NT2/D1 (cell line): ENCODE measurements around the gene ENGASE.

Source experiments
- SUZ12 ChIP-seq: IDR thresholded peaks from 2 replicates; pipeline ENCODE4 v1.6.1; 2011; ENCODE audit not compliant: insufficient read length, insufficient read depth; ENCODE audit errors: extremely low read depth
- YY1 ChIP-seq: IDR thresholded peaks from 2 replicates; pipeline ENCODE4 v1.6.1; 2011; ENCODE audit not compliant: insufficient read length, insufficient read depth
- ZNF274 ChIP-seq: IDR thresholded peaks from 2 replicates; pipeline ENCODE4 v1.6.1; 2011; ENCODE audit warnings: mild to moderate bottlenecking, low read depth, low read length

DNA sequence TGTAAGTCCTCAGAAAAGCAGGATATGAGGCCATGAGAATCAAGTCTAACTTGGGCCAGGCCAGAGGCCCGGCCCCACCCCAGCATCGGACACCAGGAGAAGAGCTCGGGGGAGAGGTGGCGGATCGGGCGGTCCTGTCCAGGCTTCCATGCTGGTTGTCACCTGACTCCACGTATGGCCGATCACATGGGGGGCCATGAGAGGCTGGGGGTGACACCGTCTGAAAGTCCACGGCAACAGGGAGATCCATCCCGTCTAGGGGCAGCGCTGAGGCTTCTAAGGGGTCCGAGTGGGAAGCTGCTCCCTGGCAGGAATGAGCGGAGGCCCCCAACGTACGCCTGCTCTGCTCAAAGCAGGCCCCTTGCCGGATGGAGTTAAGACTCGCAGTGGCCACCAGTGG lies 25.8 kb downstream of the ENGASE start:
- no peak for TF ChIP-seq ZNF274
- TF ChIP-seq SUZ12 = no peak
- no peak for TF ChIP-seq YY1
